ENCODE results near the gene LRP8. TPM values are rescaled to one million over a fixed set of nuclear protein-coding genes. Genes with fewer than 3 reads are reported as not detected.

LRP8 gene
- total and polyA plus RNA-seq, 2 experiments from 2014 or later, result 27.8 to 71.1 TPM

DNA sequence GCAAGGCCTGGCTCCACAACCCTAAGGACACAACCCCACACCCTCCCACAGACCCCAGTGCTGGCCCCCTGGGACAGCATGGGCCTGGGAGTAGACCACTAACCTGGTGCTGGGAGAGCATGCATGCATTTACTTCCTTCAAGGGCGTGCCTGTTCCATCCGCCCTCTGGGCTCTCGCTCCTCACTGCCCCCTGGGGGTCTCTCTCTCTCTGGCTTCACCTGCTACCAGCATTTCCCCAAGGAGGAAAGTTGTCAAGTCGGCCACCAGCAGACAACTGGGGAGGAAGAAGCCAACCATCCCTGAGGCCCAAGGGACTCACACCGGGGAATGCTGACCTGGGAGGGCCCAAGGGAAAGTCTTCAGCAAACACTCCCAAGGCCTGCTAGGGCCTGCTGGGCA, 6.5 kb downstream of the LRP8 start:
- DNase-seq (ENCODE audit: low spot score) (peak; percentile 82), ATAC-seq (peak; percentile 15)
- peaks cover 76% of the 10 kb centered on the region for H3K4me1 Mint-ChIP-seq
- H3F3A ChIP-seq (replicated peaks; ENCODE audit: low read depth), result peaks cover 2% of the 10 kb centered on the region; the same call in 1 of the 2 replicates
- no peak overlapping the region for H3K27ac ChIP-seq (ENCODE audit: low read depth)
- peaks cover 92% of the 10 kb centered on the region for H3K79me2 ChIP-seq (replicated peaks; ENCODE audit: insufficient read depth)
- H3K27me3 ChIP-seq (ENCODE audit: insufficient read depth), result no peaks in the 10 kb centered on the region
- no peak overlapping the region for H3K4me3 Mint-ChIP-seq
- H3K36me3 ChIP-seq (ENCODE audit: insufficient read depth), result peaks cover 19% of the 10 kb centered on the region
- H3K4me2 ChIP-seq, result no peak overlapping the region
- H3K9me3 Mint-ChIP-seq, result no peaks in the 10 kb centered on the region; the same call in 2 of the 3 replicates
- H3K9me2 ChIP-seq (ENCODE audit: insufficient read depth), result no peaks in the 10 kb centered on the region
- H3K36me3 Mint-ChIP-seq (ENCODE audit: low read depth), result peaks cover 93% of the 10 kb centered on the region
- H3K4me3 ChIP-seq, result no peak overlapping the region
- H3K4me1 ChIP-seq (ENCODE audit: insufficient read depth), result peaks cover 11% of the 10 kb centered on the region
- peaks cover 46% of the 10 kb centered on the region for H4K20me1 ChIP-seq (replicated peaks; ENCODE audit: insufficient read depth)
- peaks cover 23% of the 10 kb centered on the region for H3K27me3 Mint-ChIP-seq (ENCODE audit: insufficient read depth, low read depth, poor library complexity)
- no peak overlapping the region for H3K27ac Mint-ChIP-seq
- TF ChIP-seq, protein P1, sequence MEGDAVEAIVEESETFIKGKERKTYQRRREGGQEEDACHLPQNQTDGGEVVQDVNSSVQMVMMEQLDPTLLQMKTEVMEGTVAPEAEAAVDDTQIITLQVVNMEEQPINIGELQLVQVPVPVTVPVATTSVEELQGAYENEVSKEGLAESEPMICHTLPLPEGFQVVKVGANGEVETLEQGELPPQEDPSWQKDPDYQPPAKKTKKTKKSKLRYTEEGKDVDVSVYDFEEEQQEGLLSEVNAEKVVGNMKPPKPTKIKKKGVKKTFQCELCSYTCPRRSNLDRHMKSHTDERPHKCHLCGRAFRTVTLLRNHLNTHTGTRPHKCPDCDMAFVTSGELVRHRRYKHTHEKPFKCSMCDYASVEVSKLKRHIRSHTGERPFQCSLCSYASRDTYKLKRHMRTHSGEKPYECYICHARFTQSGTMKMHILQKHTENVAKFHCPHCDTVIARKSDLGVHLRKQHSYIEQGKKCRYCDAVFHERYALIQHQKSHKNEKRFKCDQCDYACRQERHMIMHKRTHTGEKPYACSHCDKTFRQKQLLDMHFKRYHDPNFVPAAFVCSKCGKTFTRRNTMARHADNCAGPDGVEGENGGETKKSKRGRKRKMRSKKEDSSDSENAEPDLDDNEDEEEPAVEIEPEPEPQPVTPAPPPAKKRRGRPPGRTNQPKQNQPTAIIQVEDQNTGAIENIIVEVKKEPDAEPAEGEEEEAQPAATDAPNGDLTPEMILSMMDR (conservative IDR thresholded peaks at IDR 0.05; ENCODE audit: low read depth in 2 of 2), result peak; percentile 56 to 68
- TF ChIP-seq, protein P2, sequence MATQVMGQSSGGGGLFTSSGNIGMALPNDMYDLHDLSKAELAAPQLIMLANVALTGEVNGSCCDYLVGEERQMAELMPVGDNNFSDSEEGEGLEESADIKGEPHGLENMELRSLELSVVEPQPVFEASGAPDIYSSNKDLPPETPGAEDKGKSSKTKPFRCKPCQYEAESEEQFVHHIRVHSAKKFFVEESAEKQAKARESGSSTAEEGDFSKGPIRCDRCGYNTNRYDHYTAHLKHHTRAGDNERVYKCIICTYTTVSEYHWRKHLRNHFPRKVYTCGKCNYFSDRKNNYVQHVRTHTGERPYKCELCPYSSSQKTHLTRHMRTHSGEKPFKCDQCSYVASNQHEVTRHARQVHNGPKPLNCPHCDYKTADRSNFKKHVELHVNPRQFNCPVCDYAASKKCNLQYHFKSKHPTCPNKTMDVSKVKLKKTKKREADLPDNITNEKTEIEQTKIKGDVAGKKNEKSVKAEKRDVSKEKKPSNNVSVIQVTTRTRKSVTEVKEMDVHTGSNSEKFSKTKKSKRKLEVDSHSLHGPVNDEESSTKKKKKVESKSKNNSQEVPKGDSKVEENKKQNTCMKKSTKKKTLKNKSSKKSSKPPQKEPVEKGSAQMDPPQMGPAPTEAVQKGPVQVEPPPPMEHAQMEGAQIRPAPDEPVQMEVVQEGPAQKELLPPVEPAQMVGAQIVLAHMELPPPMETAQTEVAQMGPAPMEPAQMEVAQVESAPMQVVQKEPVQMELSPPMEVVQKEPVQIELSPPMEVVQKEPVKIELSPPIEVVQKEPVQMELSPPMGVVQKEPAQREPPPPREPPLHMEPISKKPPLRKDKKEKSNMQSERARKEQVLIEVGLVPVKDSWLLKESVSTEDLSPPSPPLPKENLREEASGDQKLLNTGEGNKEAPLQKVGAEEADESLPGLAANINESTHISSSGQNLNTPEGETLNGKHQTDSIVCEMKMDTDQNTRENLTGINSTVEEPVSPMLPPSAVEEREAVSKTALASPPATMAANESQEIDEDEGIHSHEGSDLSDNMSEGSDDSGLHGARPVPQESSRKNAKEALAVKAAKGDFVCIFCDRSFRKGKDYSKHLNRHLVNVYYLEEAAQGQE (IDR thresholded peaks at IDR 0.05; ENCODE audit: unreplicated experiment), result no peak
- no peak overlapping the region for H2AFZ ChIP-seq

DNA sequence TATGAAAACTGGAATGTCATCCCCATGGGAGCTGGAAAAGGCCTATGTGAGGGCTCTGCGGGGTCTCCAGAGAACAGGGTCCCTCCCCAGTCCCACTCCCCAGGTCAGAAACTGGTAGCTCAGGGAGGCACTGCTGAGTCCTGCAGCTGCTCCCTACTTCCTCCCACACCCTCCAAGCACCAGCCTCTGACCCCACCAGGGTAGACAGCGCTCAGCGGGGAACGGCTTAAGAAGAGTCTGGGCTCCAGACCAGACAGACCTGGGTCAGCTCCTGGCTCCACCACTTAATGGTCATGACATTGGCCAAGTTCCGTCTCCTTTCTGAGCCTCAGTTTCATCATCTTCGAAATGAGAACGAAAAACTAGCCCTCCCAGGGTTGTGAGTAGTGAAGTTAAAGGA, 7.2 kb downstream of the LRP8 start:
- peaks cover 19% of the 10 kb centered on the region for H3K36me3 ChIP-seq (ENCODE audit: insufficient read depth)
- H3K4me3 ChIP-seq, result no peak overlapping the region
- peaks cover 52% of the 10 kb centered on the region for H4K20me1 ChIP-seq (replicated peaks; ENCODE audit: insufficient read depth)
- H3K36me3 Mint-ChIP-seq (ENCODE audit: low read depth), result peaks cover 90% of the 10 kb centered on the region
- peaks cover 79% of the 10 kb centered on the region for H3K4me1 Mint-ChIP-seq
- H3K4me2 ChIP-seq, result no peak overlapping the region
- H3K27me3 Mint-ChIP-seq (ENCODE audit: insufficient read depth, low read depth, poor library complexity), result peaks cover 21% of the 10 kb centered on the region
- peak overlapping the region; percentile 27; the same call in 1 of the 2 replicates for H3K27ac Mint-ChIP-seq
- H3K9me2 ChIP-seq (ENCODE audit: insufficient read depth), result no peaks in the 10 kb centered on the region
- H3K27ac ChIP-seq (ENCODE audit: low read depth), result no peak overlapping the region
- peaks cover 2% of the 10 kb centered on the region; the same call in 1 of the 2 replicates for H3F3A ChIP-seq (replicated peaks; ENCODE audit: low read depth)
- H3K4me3 Mint-ChIP-seq, result no peak overlapping the region
- H3K27me3 ChIP-seq (ENCODE audit: insufficient read depth), result no peaks in the 10 kb centered on the region
- DNase-seq (ENCODE audit: low spot score) (no peak), ATAC-seq (no peak)
- no peaks in the 10 kb centered on the region for H3K9me3 Mint-ChIP-seq
- H3K79me2 ChIP-seq (replicated peaks; ENCODE audit: insufficient read depth), result peaks cover 97% of the 10 kb centered on the region
- no peak overlapping the region for H2AFZ ChIP-seq
- H3K4me1 ChIP-seq (ENCODE audit: insufficient read depth), result peaks cover 8% of the 10 kb centered on the region
- no peak for TF ChIP-seq CREB1 (CRISPR knock-in tag; IDR thresholded peaks at IDR 0.05; ENCODE audit: low read depth)
- TF ChIP-seq, protein P3, sequence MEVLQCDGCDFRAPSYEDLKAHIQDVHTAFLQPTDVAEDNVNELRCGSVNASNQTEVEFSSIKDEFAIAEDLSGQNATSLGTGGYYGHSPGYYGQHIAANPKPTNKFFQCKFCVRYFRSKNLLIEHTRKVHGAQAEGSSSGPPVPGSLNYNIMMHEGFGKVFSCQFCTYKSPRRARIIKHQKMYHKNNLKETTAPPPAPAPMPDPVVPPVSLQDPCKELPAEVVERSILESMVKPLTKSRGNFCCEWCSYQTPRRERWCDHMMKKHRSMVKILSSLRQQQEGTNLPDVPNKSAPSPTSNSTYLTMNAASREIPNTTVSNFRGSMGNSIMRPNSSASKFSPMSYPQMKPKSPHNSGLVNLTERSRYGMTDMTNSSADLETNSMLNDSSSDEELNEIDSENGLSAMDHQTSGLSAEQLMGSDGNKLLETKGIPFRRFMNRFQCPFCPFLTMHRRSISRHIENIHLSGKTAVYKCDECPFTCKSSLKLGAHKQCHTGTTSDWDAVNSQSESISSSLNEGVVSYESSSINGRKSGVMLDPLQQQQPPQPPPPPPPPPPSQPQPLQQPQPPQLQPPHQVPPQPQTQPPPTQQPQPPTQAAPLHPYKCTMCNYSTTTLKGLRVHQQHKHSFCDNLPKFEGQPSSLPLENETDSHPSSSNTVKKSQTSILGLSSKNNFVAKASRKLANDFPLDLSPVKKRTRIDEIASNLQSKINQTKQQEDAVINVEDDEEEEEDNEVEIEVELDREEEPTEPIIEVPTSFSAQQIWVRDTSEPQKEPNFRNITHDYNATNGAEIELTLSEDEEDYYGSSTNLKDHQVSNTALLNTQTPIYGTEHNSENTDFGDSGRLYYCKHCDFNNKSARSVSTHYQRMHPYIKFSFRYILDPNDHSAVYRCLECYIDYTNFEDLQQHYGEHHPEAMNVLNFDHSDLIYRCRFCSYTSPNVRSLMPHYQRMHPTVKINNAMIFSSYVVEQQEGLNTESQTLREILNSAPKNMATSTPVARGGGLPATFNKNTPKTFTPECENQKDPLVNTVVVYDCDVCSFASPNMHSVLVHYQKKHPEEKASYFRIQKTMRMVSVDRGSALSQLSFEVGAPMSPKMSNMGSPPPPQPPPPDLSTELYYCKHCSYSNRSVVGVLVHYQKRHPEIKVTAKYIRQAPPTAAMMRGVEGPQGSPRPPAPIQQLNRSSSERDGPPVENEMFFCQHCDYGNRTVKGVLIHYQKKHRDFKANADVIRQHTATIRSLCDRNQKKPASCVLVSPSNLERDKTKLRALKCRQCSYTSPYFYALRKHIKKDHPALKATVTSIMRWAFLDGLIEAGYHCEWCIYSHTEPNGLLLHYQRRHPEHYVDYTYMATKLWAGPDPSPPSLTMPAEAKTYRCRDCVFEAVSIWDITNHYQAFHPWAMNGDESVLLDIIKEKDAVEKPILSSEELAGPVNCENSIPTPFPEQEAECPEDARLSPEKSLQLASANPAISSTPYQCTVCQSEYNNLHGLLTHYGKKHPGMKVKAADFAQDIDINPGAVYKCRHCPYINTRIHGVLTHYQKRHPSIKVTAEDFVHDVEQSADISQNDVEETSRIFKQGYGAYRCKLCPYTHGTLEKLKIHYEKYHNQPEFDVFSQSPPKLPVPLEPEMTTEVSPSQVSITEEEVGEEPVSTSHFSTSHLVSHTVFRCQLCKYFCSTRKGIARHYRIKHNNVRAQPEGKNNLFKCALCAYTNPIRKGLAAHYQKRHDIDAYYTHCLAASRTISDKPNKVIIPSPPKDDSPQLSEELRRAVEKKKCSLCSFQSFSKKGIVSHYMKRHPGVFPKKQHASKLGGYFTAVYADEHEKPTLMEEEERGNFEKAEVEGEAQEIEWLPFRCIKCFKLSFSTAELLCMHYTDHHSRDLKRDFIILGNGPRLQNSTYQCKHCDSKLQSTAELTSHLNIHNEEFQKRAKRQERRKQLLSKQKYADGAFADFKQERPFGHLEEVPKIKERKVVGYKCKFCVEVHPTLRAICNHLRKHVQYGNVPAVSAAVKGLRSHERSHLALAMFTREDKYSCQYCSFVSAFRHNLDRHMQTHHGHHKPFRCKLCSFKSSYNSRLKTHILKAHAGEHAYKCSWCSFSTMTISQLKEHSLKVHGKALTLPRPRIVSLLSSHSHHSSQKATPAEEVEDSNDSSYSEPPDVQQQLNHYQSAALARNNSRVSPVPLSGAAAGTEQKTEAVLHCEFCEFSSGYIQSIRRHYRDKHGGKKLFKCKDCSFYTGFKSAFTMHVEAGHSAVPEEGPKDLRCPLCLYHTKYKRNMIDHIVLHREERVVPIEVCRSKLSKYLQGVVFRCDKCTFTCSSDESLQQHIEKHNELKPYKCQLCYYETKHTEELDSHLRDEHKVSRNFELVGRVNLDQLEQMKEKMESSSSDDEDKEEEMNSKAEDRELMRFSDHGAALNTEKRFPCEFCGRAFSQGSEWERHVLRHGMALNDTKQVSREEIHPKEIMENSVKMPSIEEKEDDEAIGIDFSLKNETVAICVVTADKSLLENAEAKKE (CRISPR knock-in tag; IDR thresholded peaks at IDR 0.05), result no peak
- TF ChIP-seq EZH2phosphoT487 (IDR thresholded peaks at IDR 0.05; ENCODE audit: unreplicated experiment), result no peak
- TF ChIP-seq, protein P4, sequence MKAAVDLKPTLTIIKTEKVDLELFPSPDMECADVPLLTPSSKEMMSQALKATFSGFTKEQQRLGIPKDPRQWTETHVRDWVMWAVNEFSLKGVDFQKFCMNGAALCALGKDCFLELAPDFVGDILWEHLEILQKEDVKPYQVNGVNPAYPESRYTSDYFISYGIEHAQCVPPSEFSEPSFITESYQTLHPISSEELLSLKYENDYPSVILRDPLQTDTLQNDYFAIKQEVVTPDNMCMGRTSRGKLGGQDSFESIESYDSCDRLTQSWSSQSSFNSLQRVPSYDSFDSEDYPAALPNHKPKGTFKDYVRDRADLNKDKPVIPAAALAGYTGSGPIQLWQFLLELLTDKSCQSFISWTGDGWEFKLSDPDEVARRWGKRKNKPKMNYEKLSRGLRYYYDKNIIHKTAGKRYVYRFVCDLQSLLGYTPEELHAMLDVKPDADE (IDR thresholded peaks at IDR 0.05), result no peak
